ENCODE results near the gene KRT78.
"Not testable (repeated sequence)": the region's sequence is repeated elsewhere in the genome, so short reads cannot be mapped to it uniquely, and the experiment has no call there.

KRT78 gene, protein sequence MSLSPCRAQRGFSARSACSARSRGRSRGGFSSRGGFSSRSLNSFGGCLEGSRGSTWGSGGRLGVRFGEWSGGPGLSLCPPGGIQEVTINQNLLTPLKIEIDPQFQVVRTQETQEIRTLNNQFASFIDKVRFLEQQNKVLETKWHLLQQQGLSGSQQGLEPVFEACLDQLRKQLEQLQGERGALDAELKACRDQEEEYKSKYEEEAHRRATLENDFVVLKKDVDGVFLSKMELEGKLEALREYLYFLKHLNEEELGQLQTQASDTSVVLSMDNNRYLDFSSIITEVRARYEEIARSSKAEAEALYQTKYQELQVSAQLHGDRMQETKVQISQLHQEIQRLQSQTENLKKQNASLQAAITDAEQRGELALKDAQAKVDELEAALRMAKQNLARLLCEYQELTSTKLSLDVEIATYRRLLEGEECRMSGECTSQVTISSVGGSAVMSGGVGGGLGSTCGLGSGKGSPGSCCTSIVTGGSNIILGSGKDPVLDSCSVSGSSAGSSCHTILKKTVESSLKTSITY

DNA sequence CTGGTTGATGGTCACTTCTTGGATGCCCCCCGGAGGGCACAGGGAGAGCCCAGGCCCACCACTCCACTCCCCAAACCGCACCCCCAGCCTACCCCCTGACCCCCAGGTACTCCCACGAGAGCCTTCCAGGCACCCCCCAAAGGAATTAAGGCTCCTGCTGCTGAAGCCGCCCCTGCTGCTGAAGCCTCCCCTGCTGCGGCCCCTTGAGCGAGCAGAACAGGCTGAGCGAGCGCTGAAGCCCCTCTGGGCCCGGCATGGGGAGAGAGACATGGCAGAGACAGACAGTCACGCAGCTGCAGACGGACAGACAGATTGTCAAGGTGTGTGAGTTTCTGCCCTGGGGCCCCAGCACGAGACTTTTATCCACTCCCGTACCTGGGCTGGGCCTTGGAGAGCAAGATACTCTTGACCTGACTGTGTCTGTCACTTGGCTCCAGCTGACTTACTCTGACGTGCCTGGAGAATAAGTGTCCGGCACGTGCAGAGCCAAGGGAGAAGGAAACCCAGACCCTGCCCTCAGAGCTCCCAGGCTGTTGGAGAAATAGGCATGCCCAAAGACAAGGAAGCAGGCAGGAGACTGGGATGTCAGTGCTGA, at the start of gene KRT78:
KRT78 (minus strand) TSS at position 334 of the 595 bp plus-strand sequence; CDS start at position 270, 64 bp downstream.
- DNase-seq (ENCODE audit: low read depth in 3 of 3): no peak

DNA sequence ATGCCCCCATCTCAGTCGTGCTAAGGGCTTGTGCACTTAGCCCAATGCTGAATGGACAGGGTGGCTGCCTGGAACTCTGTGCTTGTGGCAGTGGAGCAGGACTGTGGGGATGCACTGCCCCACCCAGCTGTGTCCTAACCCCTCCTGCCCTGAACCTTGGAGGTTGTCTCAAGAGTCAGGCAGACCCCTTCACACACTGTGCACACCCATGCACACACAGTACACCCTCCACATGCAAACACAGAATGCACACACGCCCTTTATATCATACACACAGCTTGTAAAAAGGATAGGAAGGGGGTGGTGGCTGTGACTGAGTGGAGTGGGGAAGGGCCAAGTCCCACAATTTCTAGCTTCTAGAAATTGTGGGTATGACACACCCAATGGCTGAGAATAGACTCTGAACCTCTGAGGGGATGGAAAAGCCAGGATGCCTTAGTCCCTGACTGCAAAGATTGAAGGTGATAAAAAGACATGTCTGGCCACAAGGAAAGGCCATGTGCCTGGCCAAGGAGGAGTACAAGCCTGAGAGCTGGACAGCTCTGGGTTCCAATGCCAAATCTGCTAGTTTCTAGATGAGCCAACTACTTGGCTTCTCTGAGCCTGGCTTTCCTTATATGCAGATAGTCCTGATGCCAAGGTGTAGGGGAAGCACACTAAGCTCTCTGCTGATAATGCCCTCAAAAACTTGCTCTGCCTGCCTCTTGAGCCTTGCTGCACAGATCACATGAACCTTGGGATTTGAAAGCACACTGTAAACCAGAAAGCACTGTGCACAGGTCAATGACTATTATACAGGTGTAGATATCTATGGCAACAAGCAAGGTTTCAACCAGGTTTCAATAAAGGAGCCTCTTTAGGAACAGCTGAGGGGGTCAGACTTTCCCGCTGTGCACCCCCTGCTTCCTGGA, 47.7 kb upstream of the KRT78 start:
- no peak for DNase-seq (ENCODE audit: low read depth in 3 of 3)

DNA sequence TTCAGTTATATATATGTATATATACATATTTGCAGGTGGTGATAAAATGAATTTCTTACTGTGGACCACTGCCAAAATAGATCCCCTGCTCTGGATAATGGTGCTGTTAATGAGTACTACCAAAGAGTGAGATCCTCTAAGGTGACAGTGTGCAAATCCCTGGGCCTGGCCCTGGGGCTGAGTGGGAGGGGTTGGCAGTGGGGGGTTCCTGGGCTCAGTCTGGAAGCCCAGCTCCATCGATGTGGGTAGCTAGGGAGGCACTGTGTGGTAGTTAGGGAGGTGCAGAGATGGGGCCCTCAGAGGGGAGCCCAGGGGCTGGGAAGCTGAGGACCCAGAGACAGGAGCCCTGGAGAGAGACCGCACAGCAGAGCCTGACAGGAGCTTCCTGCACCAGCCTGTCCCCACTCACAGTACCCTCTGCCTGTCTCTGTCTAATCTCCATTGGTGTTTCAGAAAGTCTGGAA, 47.0 kb upstream of the KRT78 start:
- DNase-seq (ENCODE audit: low read depth in 3 of 3): no peak

DNA sequence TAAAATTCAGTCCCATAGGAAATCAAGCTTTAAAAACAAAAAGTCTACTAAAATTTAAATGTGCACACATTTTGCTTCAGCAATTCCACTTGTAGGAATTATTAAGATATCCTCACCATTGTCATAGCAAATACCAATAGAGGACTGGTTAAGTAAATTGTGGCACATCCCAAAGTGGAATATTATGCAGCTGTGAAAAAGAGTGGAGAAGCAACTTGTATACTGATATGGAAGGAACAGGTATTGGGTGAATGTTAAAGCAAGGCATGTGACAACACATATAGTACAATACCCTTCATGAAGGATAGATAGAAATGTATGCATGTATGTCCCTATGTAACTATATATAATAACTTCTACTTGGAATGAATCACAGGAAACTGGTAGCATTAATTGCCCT, 44.2 kb upstream of the KRT78 start:
- DNase-seq (ENCODE audit: low read depth in 3 of 3): no peak

DNA sequence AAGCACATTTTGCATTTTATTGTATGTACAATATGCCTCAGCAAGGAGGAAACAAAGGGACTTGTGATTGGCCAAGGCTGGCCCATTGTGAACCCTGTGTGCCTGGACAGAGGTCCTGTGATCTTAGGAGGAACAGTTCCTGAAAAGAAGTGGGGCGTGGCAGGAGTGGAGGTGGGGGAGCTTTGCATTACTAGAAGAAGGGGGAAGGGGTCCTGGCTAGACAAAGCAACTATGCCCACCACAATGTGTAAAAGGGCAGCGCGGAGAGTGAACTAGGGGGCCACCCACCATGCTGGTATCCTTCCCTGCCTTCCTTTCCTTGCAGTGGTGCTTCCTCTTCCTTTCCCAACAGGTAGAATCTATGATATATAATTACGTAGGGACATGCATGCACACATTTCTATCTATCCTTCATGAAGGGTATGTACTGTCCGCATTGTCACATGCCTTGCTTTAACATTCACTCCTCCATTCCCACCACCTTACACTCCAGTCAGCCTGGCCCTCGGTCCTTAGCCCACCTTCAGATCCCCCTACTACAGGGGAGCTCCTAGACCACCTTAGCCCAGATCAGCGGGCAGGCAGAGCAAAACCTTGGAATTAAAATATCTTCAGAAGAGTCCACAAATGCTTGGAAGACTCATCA, 43.5 kb upstream of the KRT78 start:
- no peak for DNase-seq (ENCODE audit: low read depth in 3 of 3)

DNA sequence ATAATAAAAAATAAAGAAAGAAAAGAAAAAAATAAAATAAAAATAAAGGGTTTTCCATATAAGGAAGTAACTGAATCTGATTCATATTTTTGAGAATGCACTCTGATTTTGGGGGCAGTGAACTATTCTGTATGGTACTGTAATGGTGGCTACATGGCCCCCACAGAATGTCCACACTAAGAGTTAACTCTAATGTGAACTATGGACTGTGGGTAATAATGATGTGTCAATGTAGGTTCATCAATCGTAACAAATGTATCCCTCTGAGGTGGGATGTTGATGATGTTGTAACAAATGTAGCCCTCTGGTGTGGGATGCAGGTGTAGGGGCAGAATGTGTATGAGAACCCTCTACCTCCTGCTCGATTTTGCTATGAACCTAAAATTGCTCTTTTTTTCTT, 42.2 kb upstream of the KRT78 start:
- no peak for DNase-seq (ENCODE audit: low read depth in 3 of 3)

DNA sequence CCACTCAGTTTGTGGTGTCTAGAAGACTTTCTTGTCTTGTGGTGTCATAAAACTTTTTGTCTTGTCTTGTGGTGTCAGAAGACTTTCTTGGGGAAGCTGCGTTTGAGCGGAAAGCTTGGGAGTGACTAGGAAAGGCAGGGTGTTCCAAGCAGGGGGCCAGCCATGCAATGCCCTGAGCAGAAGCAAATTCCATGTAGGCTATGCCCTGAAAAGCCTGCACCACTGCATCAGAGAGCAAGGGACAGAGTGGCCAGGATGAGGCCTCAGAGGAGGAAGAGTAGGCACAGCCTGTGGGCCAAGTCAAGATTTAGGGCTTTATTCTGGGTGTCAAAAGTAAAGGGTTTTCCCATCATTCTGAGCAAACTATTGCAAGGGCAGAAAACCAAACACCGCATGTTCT, 41.6 kb upstream of the KRT78 start:
- DNase-seq (ENCODE audit: low read depth in 3 of 3): no peak

DNA sequence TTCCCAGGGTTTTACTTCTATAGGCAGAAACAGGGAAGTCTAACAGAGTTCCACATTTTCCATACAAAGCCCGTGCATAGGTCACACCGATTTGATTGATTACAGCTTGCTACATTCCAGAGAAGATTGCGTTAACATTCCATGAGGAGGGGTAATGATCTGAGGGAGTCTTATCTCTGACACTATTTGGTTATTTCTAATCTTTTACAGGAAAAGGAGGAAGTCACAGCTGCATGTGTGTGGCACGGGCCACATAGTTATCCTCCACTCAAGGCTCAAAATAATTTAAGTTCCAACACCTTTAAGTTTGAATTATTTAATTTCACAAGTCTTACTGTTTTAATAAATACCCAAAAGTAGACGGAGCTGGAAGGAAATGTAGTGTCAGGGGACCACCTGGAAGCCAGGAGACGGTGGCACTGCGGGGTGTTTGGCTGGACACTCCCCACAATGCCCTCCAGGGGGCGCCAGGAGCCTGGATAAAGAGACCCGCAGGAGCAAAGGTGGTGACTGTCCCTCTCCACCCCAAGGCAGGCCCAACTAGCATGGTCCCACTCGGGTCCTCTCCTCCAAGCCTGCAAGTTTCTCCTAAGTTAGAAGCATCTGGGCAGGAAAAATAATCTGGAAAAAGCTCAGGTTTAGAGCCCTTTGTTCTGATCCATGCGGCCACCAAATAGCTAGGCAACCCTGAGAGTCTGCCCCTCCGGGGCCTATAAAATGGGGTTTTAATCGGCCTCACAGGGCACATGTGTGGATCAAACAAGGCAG, 35.9 kb upstream of the KRT78 start:
- peak in 2 of 3 donors; percentile 73 to 75 for DNase-seq (ENCODE audit: low read depth in 3 of 3)

DNA sequence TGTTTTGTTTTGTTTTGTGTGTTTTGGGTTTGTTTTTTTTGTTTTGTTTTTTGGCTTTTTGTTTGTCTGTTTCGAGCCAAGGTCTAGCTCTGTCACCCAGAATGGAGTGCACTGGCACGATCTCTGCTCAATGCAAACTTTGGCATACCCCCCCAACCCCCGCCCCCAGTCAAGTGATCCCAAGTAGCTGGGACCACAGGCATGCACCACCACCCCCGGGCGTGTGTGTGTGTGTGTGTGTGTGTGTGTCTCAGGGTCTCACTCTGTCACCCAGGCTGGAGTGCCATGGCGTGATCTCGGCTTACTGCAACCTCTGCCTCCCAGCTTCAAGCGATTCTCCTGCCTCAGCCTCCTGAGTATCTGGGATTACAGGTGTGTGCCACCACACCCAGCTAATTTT, 31.7 kb upstream of the KRT78 start:
- not testable (repeated sequence) for DNase-seq (ENCODE audit: low read depth in 3 of 3)

DNA sequence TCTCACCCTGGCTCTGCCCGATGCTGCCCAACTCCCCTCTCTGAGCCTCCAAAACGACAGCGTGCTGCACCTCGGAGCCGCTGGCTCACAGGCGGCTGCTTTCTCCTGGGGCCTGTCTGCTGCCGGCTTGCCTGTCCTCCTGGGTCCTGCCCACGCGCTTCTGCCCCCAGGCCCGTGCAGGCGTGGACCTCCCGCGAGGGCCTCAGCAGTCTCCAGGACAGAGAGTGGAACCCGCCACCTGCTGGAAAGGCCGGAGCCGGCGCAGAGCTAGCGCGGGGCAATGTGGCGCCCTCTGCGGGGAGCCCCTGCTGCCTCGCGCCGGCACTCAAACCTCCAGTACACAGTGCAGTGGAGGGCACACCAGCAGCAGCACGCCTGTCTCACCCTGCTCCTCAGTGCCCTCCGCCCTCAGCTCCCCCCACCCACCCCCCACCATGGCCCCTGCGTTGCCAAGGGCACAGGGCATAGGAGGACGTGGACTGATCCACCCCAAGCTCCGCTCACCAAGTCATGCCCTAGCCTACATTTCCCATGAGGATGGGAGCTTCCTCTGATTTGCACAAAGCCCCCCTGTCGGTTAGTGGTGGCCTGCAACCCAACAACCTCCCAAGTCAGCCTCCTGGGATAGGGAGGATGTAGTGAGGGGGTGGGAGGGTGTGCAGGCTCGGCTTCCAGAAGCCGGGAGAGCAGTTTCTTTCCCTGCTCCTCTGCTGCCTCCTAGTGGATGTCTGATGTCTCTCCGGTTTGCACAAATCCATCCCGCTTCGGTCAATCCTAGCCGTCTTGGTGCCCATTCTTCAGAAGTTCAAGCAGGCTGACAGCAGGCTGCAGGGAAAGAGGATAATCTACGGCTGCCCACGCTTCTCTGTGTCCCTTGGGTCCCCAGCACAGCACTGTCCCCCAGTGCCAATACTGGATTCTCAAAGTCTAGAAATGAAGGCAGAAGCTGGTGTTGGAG, 30.9 kb upstream of the KRT78 start:
- peak in 2 of 3 donors; percentile 35 to 63 for DNase-seq (ENCODE audit: low read depth in 3 of 3)

DNA sequence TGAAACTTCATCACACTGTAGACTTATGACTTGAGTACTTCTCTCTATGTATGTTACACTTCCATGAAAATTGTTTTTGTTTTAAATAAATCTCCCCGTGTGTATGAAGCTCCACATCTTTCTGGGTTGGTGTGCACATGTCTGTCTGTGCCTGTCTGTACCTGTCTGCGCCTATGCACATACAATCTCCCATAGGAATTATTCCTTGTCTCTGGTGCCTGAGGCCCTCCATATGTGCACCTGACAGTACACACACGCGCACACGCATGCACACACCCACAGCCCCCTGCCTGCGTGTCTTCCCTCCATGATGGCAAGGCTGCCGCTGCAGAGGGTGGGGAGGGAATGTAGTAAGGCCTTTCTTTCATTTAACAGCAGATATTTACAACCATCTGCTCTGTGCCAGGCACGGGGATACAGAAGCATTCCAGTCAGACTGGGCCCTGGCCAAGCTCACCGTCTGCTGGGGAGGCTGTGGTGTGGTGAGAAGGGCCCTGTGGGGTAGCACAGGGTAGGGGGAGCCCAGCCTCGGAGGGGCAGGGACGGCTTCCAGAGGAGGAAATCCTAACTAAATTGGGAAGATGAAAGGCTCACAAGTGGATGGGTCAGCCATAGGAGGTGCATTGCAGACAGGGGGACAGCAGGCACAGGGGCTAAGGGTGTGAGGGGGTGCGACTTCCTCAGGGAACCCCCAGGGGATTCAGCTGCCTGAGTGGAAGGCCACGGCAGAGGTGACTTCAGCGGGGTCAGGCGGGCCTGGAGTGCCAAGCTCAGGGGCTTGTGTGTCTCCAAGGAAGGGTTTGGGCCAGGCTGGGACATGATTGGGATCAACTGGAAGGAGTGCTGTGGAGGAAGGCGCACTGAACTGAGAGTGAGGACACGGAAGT, 30.0 kb upstream of the KRT78 start:
- no peak for DNase-seq (ENCODE audit: low read depth in 3 of 3)

DNA sequence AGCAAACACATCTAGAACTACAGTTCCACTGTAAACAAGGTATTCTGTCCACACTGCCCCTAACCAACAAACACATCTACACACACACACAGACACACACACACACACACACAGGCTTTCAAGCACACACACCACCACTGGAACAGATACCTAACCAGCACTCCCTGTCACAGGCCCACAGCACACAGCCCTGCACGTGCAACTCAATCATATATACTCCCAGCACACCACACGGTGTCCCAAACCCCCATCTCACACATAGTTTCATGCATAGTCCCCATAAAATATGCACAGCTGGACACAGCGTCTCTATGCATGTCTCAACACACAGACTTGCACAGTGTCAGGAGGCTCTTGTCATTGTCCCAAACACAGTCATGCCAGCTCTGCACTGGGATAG, 28.4 kb upstream of the KRT78 start:
- DNase-seq (ENCODE audit: low read depth in 3 of 3): no peak

DNA sequence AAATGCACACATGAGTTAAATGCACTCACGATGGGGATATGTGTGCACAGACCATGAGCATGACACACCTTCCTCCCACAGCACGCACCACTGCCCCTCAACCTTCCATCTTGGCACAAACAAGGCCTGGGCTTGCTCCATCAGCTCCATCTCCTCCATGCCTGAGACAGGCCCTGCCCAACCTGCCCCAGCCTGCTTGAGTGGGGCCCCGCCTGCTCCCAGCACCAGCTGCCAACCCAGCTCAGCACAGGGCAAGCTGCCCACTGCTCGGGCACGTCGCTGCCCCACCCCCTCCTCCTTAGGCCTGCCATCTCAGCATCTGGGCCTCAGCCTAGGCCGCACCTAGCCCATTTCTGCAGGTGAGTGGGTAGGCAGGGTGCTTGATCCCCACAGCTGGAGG, 27.6 kb upstream of the KRT78 start:
- no peak for DNase-seq (ENCODE audit: low read depth in 3 of 3)

DNA sequence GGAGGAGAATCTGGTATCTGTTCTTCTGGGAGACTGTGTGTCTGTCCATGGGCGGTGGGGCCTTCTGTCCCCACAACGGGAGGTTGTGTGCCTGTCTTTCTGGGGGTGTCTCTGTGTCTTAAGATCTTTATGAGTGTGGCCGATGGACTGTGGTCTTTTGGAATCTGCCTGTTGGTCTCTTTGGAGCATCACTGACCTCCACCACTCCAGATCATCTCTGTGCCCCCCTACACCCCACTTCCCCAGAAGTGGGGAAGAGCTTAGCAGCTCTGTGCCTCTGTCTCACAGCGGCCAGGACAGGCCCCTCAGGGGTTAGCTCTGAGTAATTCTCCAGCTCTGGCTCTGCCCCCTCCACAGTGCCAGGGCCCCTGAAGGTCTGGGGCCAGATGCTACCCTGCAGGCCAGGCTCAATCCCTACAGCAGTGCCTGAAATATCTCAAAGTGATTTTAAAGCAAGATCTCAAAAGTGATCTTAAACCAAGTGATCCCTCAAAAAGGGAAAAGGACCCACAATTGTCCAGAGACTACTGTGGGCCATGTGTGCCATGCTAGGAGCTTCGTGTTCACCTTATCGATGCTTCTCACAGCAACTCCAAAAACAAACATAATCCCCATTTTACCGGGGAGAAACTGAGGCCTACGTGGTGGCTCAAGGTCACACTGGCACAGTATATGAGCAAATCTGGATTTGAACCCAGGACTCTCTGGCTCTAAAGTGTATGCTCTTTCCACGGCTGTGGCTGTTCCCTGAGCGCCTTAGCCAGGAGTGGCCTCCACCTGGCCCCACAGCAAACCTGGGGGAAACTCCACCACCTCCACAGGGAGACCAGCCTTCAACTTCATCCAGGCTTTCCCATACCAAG, 26.0 kb upstream of the KRT78 start:
- DNase-seq (ENCODE audit: low read depth in 3 of 3): no peak

DNA sequence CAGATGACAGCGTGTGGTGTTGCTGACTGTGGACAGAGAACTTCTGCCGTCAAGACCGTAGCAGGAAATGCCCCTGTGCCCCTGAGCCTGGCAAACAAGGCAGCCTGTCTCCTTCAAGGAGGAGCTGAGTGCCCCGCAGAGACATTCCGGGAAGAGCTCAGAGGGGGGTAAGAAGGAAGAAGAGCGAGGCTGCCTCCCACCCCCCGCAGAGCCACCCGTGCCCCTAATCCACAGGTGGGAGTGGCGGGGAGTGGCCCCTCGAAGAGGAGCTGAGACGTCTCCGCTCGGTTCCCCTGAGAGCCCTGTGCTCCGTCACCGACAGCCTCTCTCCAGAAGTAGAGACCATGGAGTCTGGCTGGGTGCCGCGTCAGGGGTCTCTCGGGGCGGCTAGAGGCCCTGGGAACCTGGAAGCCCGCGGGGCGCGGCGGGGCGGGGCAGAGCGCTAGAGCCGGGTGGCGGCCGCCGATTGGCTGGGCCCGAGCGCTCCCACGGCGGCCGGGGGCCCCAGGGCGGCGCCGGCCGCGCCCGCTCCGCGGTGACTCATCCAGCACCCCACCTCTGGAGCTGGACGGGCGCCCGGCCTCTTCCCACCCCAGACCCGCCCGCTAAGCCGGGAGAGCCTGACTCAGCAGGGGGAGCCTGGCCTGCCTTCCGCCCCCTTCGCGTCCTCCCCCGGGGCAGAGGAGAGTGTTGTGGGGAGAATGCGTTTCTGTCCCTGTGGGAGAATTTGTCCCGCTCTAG, 25.2 kb upstream of the KRT78 start:
- no peak for DNase-seq (ENCODE audit: low read depth in 3 of 3)

DNA sequence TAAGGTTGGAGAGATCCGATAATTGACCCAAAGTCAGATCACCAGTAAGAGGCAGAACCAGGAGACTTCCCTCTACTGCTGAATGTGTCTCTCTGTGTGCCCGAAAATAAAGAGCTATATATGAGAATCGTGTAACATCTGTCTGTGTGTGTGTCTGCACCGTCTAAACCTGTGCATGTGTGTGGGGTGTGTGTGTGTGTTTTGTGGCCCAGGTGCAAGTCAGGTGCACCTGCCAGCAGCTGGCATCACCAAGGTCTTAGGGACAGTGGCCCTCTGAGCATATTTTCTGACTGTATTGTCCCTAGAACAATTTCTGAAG, 24.7 kb upstream of the KRT78 start:
- DNase-seq (ENCODE audit: low read depth in 3 of 3): no peak

All from stimulated activated CD4-positive, alpha-beta T cell treated with anti-CD3 and anti-CD28 coated beads, TNF-alpha, amount 100 ng/mL, for 48 hours (primary cell).